Dermis blood vessel endothelial cell (primary cell): ENCODE data around the gene OSBPL5. TPM values are rescaled to one million over a fixed set of nuclear protein-coding genes. Genes with fewer than 3 reads are reported as not detected.

Experiments used
- DNase-seq: peaks from one replicate; pipeline ENCODE4 v3.0.0; 2010
- total RNA-seq: library from RNA; depleted of rRNA; stranded (reverse); fragments of >200 nt; gene quantifications from 2 replicates; pipeline ENCODE4 v1.2.3, GENCODE V29; 2014

The OSBPL5 gene
- total RNA-seq, 1 donor from 2014 or later: 74.9 TPM

DNA sequence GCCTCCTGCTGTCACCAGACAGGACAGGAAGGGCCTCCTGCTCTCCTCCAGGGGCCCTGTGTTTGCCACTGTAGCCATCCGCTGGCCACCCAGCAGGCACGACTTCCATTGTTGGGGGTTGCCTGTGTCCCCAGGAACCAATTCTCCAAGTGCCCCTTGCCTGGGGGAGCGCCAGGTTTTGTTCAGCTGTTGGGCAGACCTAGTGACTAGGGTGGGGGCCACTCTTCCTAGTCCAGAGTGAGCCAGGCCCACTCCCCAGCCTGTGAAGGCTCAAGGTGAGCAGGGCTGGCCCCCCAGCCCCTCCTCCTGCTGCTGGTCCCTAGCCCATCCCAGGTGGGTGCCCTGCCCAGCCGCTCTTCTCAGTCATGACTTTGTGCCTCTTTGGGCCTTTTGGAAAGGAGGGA, 30.9 kb downstream of the OSBPL5 start:
- DNase-seq: no peak

DNA sequence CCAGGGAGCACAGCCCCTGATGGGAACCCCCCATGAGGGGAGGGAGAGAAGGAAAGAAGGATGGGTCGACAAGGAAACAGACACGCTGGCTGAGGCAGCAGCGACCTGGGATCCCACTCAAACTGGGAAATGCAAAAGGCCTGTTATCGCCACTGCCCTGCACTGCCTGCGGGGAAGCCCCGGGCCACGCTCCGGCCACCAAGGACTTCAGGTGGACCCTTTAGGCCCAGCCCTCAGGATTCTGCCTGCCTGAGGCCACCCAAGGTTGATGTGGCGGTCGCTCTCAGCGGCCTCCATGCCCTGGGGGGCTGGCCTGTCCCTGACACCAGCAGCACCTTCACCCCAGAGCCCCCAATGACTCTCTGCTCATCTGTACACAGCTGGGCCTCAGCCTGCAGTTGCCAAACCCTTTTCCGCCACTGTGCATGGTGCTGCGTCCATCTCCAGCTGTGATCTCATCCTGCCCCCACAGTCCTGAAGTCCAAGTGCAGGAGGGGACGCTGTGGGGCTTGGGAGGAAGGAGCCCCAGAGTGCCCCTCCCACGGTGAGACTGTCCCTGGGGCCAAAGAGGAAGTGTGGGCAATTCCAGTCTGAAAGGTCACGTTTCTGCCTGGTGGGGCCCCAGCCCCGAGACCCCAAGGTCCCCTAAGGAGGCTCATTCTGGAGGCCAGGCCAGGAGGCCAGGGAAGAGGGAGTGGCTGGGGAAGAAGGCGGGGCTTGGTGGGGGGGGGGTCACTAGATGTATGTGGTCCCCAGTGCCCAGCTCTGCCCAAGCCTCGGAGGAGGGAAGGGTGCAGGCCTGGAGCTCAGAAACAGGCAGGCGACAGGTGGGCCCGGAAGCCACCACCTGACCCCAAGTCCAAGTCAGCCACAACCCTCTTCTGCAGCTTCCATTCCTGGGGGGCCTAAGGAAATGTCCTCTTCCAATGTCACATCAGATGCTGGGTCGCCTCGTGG, 31.6 kb downstream of the OSBPL5 start:
- no peak for DNase-seq

DNA sequence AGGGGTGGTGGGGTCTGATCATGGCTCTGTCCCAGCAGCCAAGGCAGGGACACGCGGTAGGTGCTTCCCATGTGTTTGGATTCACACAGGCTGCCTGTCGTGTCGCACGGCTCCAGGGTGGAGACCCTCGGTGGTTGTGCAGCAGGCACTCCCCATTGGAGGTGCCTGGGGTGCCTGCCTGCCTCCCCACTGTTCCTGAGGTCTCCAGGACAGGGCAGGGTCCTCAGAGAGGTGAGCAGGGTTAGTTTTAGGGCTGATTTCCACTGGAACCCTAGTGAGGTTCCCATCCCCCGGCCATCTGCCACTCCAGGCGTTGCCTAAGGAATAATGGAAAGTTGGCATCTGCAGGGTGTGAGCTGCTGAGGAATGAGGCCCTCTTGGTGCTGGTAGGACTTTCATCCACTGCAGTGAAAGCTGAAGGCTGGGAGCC, 32.3 kb downstream of the OSBPL5 start:
- no peak for DNase-seq

DNA sequence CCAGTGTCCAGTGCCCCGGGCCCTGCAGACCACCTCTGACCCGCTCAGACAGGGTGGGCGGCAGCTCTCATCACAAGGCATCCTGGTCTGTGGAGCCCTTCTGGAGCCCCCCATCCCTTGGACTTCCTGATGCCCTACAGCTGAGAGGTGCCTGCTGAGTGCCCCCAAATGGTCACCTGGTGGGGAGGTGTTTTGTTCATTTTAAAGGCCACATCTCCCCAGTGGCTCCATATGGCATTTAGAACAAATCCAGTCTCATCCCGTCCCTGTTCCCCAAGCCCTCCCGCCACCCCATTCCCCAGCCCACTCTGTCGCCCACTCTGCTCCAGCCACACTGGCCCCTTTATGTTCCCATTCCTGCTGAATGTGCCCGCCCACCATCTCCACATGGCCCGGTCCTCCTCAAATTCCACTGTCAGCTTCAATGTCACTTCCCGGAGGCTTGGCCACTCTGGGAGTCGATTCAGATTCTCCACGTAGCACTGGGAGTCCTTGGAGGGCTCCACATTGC, 32.8 kb downstream of the OSBPL5 start:
- no peak for DNase-seq

DNA sequence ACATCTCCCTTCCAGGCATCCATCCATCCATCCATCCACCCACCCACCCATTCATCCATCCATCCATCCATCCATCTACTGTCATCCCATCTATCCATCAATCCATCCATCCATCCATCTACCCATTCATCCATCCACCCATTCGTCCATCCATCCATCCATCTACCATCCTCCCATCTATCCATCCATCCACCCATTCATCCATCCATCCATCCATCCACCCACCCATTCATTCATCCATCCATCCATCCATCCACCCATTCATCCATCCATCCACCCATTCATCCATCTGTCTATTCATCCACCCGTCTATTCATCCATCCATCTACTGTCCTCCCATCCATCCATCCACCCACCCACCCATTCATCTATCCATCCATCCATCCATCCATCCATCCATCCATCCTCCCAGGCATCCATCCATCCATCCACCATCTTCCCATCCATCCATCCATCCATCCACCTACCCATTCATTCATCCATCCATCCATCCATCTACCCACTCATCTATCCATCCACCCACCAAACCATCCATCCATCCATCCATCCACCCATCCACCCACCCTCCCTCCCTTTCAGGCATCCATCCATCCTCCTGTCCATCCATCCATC, 33.7 kb downstream of the OSBPL5 start:
- no peak for DNase-seq

DNA sequence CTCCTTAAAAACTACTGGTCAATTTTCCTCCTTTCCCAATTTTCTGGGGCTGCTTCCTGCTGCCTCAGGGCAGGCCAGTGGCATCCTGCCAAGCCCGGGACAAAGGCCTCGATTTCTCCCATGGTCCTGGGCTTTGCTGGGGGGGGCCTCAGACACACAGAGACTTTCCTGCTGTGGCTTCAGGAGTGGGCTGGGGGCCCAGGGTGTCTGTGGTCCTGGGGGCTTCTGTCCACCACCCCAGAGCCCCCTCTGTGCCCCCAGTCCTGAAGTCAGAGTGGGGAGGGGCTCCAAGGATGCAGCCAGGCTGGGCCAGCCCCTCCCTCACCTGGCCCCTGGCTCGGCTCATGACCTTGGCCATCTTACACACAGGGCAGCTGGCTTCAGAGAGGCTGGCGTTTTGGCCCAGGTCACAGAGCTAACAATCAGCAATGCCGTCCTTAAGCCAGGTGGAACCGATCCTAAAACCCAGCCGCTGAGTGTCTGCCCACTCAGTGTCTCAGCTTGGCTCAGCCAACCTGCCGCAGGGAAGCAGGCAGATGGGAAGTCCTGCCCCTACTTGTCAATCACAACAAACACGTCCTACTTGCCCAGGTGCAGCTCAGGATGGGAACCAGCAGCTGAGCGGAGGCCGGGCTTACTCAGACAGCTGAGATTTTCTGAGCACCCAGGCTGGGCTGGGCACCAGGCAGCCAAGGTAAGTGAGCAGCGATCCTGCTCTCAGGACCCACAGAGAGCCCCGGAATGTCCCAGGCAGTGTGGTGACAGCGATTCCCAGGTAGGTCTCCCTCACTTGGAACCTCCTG, 34.6 kb downstream of the OSBPL5 start:
- DNase-seq: no peak

DNA sequence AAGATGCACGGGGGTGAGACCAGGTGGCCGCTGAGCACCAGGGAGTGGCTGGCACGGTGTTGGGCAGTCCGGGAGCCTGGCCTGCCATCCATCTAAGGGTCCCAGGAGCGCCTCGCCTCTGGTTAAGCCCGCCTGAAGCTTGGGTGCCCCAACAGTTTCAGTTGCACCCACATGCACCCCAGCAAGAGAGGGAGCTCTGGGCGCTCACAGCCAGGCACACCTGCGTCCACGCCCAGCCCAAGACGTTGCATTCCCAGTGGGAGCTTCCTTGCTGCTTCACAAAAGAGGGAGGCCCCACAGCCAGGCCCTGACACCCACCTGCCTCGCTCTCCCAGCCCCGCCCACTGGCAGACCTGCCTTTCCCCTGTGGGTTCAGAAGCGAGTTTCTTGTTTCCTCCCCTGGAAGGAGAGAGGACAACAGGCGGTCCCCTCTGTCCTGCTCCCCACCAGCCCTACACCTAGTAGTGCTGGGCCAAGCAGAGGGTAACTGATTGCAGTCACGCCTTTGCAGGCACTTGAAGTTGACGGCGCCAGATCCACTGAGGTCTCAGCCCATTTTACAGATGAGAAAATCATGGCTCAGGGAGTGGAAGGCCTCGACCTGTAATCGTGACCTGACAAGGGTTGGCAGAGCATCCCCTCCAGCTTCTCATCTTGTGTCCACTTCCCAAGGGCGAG, 35.4 kb downstream of the OSBPL5 start:
- no peak for DNase-seq

DNA sequence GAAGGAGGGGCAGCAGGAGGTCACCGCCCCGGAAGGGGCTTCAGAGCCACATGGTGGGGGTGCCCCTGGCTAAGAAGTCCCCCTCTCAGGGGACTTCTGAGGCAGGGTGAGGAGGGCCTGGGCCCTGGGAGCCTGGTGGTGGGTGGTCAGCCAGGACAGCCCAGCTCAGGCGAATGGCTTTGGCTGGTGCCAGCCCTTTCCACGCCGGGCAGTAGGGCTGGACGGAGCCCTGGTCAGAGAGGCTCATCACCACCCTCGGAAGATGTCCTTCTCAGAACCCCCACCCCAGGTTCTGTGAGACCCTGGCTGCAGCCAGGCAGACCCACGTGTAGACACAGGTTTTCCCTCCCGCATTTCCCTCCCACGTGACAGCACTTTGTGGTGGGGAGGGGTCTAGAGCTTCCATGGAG, 35.9 kb downstream of the OSBPL5 start:
- no peak for DNase-seq

DNA sequence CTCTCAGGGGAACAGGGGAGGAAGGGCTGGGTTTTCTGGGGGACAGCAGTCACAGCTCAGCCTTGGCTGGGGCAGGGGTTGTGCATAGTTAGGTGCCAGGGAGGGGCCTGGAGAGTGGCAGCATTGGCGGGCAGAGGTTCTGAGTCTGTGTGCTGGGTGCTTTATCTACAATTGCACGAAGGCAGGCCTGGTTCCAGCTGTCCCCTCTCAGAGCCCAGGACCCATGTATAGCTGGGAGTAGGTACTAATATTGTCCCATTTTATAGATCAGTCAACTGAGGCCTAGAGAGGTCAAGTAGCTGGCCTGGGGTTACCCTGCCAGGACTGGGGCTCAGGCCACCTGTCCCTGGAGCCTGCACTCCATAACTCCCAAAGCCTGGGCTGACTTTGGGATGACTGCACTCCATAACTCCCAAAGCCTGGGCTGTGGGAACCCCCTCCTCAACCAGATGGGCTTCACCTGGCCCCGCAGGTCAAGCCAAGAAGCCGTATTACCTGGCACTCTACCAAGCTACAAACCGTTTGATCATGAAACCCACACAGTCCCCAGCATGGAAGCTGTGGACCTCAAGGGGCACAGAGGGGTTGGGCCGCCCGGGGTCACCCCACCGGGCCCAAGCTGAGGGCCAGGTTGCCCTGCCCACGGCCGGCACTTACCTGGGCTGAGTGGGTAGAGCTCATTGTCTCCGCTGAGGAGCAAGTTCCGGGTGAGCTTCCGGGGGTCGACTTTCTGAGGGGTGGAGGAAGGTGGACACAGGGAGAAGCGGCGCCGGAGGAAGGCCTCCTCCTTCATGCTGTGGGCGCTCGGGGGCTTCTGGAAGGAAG, 36.5 kb downstream of the OSBPL5 start:
- DNase-seq: no peak

DNA sequence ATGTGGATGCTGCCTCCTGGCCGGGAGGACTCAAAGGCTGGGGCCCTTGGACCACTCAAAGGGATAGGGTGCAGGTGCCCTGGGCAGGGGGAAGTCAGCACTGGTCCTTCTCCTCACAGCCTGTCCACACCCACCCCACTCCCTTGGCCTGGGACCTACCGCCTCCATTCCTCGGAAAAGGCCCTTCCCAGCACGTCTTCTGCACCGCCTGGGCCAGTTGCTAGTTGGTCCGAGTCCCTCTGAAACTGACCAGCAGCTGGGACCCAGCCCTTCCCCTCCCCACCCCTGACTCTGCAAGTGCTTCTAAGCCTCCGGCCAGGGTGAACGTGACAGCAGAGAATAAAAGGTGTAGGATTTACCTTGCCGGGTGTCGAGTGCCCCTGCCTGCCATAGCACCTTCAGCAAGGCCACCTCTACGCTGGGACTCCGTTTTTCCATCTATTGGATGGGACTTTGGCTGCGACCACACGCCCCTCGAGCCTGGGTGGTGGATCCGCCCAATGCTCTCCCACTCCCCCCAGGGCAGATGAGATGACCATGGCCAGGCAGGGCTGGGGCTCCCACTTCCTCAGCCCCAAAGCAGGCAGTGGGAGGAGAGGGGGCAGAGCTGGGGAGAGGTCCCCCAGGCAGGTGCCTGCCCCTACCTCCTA, 37.3 kb downstream of the OSBPL5 start:
- no peak for DNase-seq

DNA sequence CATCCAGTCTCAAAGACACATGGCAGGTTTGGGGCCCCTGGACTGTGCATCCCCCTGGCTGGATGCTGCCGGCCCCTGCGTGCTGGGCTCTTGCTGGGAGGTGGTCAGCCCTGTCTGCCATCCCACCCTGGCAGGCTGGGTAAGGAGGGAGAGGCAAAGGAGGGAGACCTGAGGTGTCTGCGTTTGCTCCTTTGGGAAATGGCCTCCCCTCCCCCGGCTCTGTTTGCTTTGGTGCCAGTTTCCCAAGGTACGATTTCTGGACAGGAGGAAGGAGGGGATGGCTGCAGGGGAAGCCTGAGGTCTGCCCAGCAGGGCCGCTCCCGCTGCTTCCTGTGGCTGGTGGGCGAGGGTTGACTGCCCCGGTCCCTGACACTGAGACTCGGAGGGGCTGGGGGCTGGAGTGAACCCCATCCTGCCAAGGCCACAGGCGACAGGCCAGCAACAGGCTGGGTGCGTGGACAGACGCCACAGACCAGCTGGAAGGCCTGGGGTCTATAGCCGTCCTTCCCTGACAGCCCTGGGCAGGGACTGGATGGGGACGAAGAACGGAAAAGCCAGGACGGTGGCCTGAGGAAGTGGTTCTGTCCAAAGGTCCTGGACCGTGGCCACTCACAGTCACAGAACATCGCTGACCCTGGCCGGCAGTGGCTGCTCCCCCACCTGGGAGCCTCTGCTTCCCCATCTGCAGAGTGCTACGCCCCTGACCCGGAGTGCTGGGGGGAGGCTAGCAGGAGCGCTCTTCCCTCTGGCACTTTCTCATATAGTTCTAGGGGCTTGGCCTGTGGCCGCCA, 38.0 kb downstream of the OSBPL5 start:
- DNase-seq: no peak

DNA sequence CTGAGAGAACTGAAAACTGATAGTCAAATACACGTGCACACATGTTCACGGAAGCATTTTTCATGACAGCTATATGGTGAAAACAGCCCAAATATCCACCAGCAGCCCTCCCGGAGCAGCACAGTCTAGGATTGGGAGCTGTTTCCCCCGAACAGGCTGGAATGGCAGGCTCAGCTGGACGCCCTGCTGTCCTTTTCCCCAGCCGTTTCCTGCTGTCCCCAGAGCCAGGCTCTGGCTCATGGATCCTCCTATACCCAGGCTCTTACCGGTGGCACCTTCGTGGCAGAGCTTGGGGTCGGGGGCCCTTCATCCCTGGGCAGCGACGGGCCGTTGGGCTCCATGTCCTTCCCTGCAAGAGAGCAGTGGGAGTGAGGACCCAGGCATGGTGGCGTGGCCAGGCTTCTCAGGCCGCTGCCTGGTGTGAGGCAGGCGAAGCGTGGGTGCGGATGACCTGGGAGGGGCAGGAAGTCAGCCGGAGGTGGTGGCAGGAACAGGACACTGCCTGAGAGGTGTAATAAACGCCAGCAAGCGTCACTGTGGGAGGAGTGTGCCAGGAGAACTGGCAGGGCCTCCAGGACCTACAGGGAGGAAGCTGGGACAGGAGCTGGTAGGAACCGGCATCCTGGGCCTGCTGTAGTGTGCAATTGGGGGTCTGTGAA, 38.8 kb downstream of the OSBPL5 start:
- DNase-seq: peak; percentile 59

DNA sequence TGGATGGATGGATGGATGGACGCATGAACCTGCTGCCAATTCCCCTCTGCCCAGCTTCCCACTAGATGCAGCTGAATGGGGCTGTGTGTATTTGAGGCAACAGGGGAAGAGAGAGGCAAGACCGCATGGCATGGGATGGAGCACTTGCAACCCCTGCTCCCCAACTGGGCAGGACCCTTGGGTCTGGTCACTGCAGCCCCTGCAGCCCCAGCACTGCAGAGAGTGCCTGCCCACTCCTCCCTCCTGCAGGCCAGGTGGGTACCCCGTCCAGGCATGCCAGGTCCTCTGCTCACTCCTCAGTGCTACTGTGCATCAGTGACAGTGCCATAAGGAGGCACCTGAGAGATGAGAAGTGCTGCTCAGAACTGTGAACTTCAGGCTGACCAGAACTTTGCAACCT, 40.3 kb downstream of the OSBPL5 start:
- DNase-seq: no peak

DNA sequence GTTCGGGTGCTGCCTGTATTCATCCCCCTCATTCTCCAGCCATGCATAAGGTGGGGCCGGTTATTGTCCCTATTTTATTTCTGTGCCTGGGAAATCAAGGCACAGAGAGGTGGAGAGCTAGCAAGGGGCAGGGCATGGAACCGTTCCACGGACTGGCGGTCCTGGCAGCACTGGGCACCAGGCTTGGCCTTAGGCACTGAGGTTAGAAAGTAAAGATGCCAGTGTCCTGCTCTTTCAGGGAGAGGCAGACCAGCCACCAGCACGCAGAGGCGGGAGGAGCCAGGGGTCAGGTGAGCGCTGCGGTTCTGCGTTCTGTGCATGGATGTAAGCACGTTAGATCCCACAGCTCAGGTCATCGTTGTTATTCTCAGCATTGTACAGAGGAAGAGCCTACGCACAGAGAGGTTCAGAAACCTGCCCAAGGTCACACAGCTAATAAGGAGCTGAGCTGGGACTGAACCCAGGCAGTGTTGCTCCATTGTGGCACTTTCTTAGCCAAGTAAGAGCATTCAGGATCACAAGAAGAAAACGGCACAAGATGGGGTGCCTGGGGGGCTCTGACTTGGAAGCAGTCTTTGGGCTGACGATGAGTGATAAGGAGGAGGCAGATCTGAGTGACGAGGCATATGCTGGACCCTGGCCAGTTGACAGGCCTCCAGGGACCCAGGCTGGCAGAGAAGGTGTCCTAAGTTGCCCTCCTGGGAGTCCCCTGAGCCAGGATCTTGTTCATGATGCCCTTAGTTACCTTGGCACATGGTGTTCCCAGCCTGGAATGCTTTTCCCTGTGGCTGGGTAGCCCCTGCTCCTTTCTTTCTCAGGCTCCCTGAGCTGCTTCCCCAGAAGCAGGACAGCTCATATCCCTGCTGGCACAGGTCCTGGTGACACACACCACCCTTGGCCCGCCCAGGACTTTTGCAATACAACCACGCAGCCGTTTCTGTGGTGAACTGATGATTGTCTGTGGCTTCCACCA, 41.1 kb downstream of the OSBPL5 start:
- DNase-seq: peak; percentile 86

DNA sequence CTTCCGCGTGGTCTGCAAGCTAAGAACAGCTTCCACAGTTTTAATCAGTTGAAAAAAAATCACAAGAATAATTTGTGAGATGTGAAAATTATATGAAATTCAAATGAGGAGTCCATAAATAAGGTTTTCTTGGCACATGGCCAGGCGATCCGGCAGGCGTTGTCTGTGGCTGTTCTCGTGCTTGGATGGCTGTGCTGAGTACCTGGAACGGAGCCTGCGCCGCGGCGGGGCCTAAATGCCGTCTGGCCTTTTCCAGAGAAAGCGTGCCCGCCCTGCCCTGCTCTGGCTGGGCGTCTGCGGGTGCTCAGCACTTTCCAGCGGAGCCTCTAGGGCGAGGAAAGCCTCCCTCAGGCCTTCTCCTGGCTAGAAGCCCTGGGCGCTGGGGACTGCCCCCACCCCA, 41.8 kb downstream of the OSBPL5 start:
- peak; percentile 43 for DNase-seq

DNA sequence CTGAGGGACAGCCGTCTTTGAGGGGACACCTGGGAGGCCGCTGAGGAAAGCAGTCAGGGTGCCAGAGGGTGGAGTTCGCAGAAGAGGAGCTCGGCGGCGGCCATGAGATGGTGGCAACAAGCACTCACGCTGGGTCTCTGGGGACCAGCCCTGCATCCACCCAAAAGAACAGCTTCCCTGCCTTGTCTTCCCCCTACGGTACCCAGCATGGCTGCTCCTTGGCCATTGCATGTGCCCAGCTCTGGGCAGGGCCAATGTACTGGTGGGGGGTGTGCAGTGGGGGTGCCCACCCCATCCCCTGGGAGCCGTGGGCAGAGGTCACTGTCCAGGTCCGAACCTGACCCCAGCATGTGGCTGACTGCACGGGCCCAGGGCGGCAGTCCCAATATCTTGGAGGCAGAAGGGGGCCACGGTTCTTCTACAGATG, 42.3 kb downstream of the OSBPL5 start:
- no peak for DNase-seq

DNA sequence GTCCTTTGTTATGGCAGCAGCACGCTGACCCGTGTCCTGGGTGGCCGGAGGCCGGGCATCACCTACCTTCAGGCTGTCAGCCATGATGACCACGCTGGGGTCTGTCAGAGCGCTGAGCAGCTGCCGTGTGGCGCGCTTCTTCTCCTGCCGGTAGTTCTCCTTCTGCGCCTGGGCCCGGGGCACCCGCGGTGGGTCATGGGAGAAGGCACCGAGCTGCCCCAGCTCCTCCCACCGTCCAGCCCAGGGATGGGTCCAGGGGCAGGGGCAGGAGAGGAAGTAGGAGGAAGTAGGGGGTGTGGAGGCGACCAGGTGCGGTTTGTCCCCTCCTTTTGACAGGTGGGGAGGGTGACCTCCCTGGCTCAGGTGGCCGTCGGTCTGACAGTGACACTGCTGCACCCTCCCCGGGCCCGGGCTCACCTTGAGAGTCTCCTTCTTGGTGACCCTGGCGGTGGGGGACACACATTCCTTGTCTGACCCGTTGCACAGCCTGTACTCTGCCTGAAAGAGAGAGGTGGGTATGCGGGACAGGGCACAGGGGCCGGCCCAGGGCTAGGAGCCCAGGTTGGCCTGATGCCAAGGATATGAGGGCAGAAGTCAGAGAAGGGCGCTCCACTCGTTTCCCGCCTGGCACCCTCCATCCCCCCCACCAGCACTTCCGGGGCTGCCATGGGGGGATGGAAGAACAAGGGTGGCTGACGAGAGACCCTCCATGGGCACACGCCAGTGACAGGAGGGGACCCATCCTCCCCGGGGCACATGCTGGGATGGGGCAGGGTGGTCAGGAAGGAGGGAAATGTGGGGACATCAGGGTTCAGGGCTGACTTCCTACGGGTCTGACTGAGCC, 43.0 kb downstream of the OSBPL5 start:
- no peak for DNase-seq
